Posterior cingulate gyrus (tissue), 11 donors: ENCODE measurements around the gene TYRO3.

ENCODE experiments used
- DNase-seq, 10 donors: peaks; one replicate each; pipeline versions ENCODE4 v3.0.0 to v3.0.0-alpha.2; 2020 to 2021; ENCODE audit warnings: mixed read lengths in 3 of 10
- intact Hi-C: fragments of 100-400 bp; cut with DNase I; formaldehyde crosslinking; loops from one replicate; pipeline ENCODE4 v1.15.1; 2023

TYRO3 gene

GRCh38 chr15:41550066-41550775, 8.8 kb upstream of the TYRO3 start:
- peak in 2 of 10 donors; percentile 6 to 40 for DNase-seq
- intact Hi-C loops: no loop called here

- intact Hi-C loops: no loop called here
- peak in 1 of 10 donors; percentile 27 for DNase-seq
These were observed 5.3 kb upstream of the TYRO3 start for GRCh38 chr15:41553731-41554130.

GRCh38 chr15:41554343-41554742, 4.7 kb upstream of the TYRO3 start:
- DNase-seq: peak in 1 of 10 donors; percentile 13
- intact Hi-C loops: no loop called here

- DNase-seq: peak in 2 of 10 donors; percentile 81 to 82
- intact Hi-C loops: loop anchor here (5.0 kb wide), 5 partner anchors 47 to 272 kb away; partner anchors contain the start of genes JMJD7 and MAPKBP1
These were observed 4.1 kb upstream of the TYRO3 start for GRCh38 chr15:41554915-41555314.

- intact Hi-C loops: loop anchor here (1.0 to 5.0 kb wide), 6 partner anchors 30 to 271 kb away; partner anchors contain the start of genes JMJD7 and MAPKBP1
- DNase-seq: peak in 1 of 10 donors; percentile 5
These were observed 2.3 kb upstream of the TYRO3 start for GRCh38 chr15:41556677-41557076.

- DNase-seq: peak; percentile 75 to 98 (median 82)
- intact Hi-C loops: loop anchor here (1.0 to 5.0 kb wide), 7 partner anchors 28 to 269 kb away; partner anchors contain the start of genes JMJD7, MAPKBP1 and MGA
These were observed 1.2 kb upstream of the TYRO3 start for GRCh38 chr15:41557673-41558399.

GRCh38 chr15:41559239-41559782, 299 bp downstream of the TYRO3 start:
- intact Hi-C loops: loop anchor here (1.0 to 5.0 kb wide), 7 partner anchors 15 to 268 kb away; partner anchors contain the start of genes JMJD7, MAPKBP1, MGA and RPAP1

GRCh38 chr15:41560572-41560874, 1.5 kb downstream of the TYRO3 start:
- peak in 4 of 10 donors; percentile 30 to 91 (median 64) for DNase-seq
- intact Hi-C loops: no loop called here

More at GRCh38 chr15:41559239-41559782, 299 bp downstream of the TYRO3 start:
- peak in 1 of 10 donors; percentile 70 for DNase-seq

GRCh38 chr15:41561104-41561776, 2.2 kb downstream of the TYRO3 start:
- peak in 4 of 10 donors; percentile 40 to 90 (median 65) for DNase-seq
- intact Hi-C loops: no loop called here

GRCh38 chr15:41561777-41562145, 2.7 kb downstream of the TYRO3 start:
- intact Hi-C loops: no loop called here
- peak; percentile 81 to 98 (median 88) for DNase-seq

- intact Hi-C loops: no loop called here
- no peak for DNase-seq
These were observed 3.2 kb downstream of the TYRO3 start for GRCh38 chr15:41562244-41562643.

GRCh38 chr15:41562784-41563198, 3.8 kb downstream of the TYRO3 start:
- DNase-seq: peak in 2 of 10 donors; percentile 55 to 77
- intact Hi-C loops: no loop called here

GRCh38 chr15:41564286-41564959, 5.4 kb downstream of the TYRO3 start:
- intact Hi-C loops: no loop called here
- DNase-seq: peak in 6 of 10 donors; percentile 46 to 92 (median 66)

- DNase-seq: no peak
- intact Hi-C loops: no loop called here
These were observed 6.0 kb downstream of the TYRO3 start for GRCh38 chr15:41564960-41565502.

GRCh38 chr15:41565702-41566101, 6.7 kb downstream of the TYRO3 start:
- DNase-seq: no peak
- intact Hi-C loops: no loop called here

- intact Hi-C loops: no loop called here
- DNase-seq: no peak
These were observed 7.3 kb downstream of the TYRO3 start for GRCh38 chr15:41566121-41566885.

GRCh38 chr15:41567261-41567660, 8.2 kb downstream of the TYRO3 start:
- intact Hi-C loops: no loop called here
- DNase-seq: no peak

GRCh38 chr15:41567862-41568261, 8.8 kb downstream of the TYRO3 start:
- DNase-seq: peak in 1 of 10 donors; percentile 54
- intact Hi-C loops: no loop called here
